HCT116 (cell line): Measurements from ENCODE around the gene PYDC1.

Experiments used
- EZH2 ChIP-seq: fragments of 200-600 bp; sonication (generic); IDR thresholded peaks from 2 replicates; pipeline ENCODE4 v1.6.1; 2017; ENCODE audit warnings: antibody characterized with exemption, mixed run types
- EZH2phosphoT487 ChIP-seq: fragments of 200-600 bp; IDR thresholded peaks from 2 replicates; pipeline ENCODE4 v1.6.1; 2018; ENCODE audit warnings: antibody characterized with exemption, borderline replicate concordance
- JUND ChIP-seq: IDR thresholded peaks from 2 replicates; pipeline ENCODE4 v1.6.1; 2012
- POLR2A ChIP-seq: IDR thresholded peaks from 2 replicates; pipeline ENCODE4 v1.7.0; 2011; ENCODE audit warnings: borderline replicate concordance; ENCODE audit not compliant: insufficient read depth, insufficient read length; ENCODE audit errors: extremely low read depth
- POLR2AphosphoS5 ChIP-seq: IDR thresholded peaks from 2 replicates; pipeline ENCODE4 v1.6.1; 2011; ENCODE audit warnings: mild to moderate bottlenecking, low read depth, low read length, moderate library complexity
- RAD21 ChIP-seq: IDR thresholded peaks from 2 replicates; pipeline ENCODE4 v1.6.1; 2012; ENCODE audit warnings: low read depth, mild to moderate bottlenecking
- SRF ChIP-seq: IDR thresholded peaks from 2 replicates; pipeline ENCODE4 v1.6.1; 2012; ENCODE audit warnings: low read depth
- ZNF274 ChIP-seq: fragments of 200-500 bp; sonication (Bioruptor generic); IDR thresholded peaks from 2 replicates; pipeline ENCODE4 v1.6.1; 2014; ENCODE audit warnings: mild to moderate bottlenecking, low read depth, low read length, inconsistent platforms
- TF ChIP-seq, protein P1 (sequence below), 3 experiments: fragments of 200-600 bp in 1 of 3; sonication (generic) in 1 of 3; IDR thresholded peaks in 2 of 3; conservative IDR thresholded peaks in 1 of 3; 2 replicates each; pipeline ENCODE4 v1.5.1; 2012 to 2017; ENCODE audit warnings: low read depth in 2 of 3, low read length in 2 of 3, antibody characterized with exemption in 1 of 3, borderline replicate concordance in 1 of 3, control low read depth in 1 of 3, mild to moderate bottlenecking in 1 of 3, mixed read lengths in 1 of 3, mixed run types in 1 of 3, moderate library complexity in 1 of 3; ENCODE audit not compliant: insufficient read depth in 1 of 3
- TF ChIP-seq, protein P2 (sequence below): IDR thresholded peaks from 2 replicates; pipeline ENCODE4 v1.6.1; 2011; ENCODE audit warnings: mild to moderate bottlenecking, low read length, moderate library complexity; ENCODE audit not compliant: insufficient replicate concordance; ENCODE audit errors: extremely low read depth
- TF ChIP-seq, protein P3 (sequence below): IDR thresholded peaks from 2 replicates; pipeline ENCODE4 v1.6.1; 2012

DNA sequence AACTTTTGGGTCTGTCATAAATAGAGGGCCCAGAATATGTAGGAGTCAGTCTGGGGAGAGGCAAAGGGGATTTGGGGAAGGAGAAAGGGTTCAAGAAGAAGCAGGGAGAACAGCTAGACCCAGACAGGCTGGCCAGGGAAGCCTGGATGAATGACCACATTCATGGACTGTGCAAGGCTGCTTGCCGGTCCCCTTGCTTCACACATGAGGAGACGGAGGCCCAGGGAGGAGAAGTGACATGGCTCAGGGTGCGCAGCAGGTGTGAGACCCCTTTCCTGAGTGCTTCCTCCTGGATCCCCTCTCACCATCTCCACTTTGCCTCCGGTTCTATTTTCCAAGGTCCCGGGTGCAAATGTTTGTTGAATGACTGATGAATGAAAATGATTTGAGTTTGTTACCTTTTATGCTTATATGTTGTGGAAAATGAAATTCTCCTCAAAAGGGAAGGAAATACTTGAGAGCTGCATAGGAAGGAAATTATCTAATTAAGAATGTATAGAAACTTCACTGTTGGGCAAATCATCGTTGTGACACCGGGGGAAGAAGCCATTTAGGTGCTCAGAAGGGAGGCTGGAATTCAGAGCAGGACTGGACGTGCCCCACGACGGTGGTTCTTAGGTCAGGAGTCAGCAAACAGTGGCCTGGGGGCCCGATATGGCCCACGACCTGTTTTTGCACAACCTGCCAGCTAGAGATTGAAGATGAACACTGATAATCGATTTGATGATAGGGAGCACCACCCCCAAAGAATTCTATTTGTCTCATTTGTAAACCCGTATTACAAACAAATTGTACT lies 43.4 kb upstream of the PYDC1 start:
- TF ChIP-seq EZH2 (no peak), ZNF274 (no peak), POLR2A (no peak), POLR2AphosphoS5 (no peak), RAD21 (no peak), EZH2phosphoT487 (no peak), JUND (no peak), SRF (no peak)
- TF ChIP-seq, protein P1, sequence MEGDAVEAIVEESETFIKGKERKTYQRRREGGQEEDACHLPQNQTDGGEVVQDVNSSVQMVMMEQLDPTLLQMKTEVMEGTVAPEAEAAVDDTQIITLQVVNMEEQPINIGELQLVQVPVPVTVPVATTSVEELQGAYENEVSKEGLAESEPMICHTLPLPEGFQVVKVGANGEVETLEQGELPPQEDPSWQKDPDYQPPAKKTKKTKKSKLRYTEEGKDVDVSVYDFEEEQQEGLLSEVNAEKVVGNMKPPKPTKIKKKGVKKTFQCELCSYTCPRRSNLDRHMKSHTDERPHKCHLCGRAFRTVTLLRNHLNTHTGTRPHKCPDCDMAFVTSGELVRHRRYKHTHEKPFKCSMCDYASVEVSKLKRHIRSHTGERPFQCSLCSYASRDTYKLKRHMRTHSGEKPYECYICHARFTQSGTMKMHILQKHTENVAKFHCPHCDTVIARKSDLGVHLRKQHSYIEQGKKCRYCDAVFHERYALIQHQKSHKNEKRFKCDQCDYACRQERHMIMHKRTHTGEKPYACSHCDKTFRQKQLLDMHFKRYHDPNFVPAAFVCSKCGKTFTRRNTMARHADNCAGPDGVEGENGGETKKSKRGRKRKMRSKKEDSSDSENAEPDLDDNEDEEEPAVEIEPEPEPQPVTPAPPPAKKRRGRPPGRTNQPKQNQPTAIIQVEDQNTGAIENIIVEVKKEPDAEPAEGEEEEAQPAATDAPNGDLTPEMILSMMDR (IDR thresholded peaks at IDR 0.05 in 2 of 3, conservative IDR thresholded peaks at IDR 0.05 in 1 of 3; ENCODE audit: borderline replicate concordance in 1 of 3, insufficient read depth in 1 of 3, low read depth in 2 of 3, low read length in 2 of 3) = no peak
- TF ChIP-seq, protein P2, sequence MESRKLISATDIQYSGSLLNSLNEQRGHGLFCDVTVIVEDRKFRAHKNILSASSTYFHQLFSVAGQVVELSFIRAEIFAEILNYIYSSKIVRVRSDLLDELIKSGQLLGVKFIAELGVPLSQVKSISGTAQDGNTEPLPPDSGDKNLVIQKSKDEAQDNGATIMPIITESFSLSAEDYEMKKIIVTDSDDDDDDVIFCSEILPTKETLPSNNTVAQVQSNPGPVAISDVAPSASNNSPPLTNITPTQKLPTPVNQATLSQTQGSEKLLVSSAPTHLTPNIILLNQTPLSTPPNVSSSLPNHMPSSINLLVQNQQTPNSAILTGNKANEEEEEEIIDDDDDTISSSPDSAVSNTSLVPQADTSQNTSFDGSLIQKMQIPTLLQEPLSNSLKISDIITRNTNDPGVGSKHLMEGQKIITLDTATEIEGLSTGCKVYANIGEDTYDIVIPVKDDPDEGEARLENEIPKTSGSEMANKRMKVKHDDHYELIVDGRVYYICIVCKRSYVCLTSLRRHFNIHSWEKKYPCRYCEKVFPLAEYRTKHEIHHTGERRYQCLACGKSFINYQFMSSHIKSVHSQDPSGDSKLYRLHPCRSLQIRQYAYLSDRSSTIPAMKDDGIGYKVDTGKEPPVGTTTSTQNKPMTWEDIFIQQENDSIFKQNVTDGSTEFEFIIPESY = no peak
- TF ChIP-seq, protein P3, sequence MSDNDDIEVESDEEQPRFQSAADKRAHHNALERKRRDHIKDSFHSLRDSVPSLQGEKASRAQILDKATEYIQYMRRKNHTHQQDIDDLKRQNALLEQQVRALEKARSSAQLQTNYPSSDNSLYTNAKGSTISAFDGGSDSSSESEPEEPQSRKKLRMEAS = no peak
